HG02798 (cell line): ENCODE data around the gene DENND1B.

ENCODE experiments used
- ATAC-seq: cut with Tn5 transposase; IDR thresholded peaks from one replicate; pipeline ENCODE4 v1.9.1; 2021; ENCODE audit warnings: mild to moderate bottlenecking; ENCODE audit not compliant: unreplicated experiment, poor library complexity

DENND1B gene

DNA sequence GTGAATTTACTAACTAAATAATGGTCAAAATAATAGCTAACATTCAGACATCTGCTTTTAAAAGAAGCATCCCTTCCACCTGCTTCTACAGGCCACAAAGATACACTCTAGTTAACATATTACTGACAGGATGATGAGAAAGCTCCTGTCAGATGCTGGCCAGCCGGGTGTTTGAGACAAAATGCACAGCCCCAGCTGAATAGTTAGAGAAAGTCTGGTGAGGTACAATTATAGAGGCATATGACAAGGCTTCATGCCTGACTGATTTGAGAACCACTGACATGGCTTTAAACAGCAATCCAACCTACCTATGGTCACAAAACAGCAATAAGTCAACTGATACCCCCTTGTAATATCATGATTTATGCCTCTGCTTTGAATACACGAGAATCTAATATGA is 137.0 kb downstream of the DENND1B start:
- ATAC-seq, result no peak

- ATAC-seq, result no peak
These were observed 137.9 kb downstream of the DENND1B start for GRCh38 chr1:197637406-197637805.

DNA sequence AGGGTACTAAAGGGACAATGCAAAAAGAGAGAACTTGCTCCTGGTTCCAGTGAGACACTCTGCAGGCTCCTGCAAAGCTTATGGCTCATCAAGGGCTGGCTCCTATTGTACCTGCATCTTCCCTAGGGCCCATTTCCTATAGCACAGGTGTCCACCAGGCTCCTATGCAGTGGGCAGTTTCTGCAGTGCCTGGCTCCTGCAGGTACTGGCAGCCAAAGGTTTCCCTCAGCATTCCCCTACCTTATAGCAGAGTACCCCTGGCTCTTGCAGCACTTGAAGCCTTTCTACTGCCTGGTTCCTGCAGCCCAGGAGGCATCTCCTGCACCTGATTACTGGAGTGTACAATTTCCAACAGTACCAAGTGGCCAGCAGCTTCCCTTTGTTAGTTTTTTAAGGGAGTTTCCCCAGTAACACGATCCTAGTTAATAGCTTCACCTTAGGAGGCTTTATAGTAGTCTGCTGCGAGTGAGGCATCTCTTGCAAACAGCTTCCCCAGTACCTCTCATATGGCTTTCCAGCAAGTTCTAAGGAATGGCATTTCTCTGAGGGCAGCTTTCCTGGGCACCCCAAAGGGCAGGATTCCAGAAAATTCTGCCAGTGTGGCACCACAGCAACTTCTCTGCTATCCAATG is 141.7 kb downstream of the DENND1B start:
- ATAC-seq, result no peak

- no peak for ATAC-seq
These were observed 142.6 kb downstream of the DENND1B start for GRCh38 chr1:197632651-197633050.

DNA sequence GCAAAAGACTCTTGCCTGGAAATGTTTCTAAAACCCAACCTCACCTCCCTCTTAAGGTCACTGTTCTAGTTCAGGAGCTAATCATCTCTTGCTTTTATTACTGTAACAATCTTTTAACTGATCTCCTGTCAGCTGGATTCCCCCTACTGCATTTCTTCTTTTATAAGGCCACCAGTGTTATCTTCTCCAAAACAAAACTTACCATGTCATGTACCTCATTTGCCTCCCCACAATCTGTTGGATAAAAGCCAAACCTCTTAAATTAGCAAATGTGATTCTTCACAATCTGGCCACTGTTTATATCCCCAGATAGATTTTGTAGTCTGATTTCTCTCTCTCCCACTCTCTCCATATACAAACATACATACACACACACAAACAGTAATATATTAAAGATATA is 143.3 kb downstream of the DENND1B start:
- no peak for ATAC-seq

- no peak for ATAC-seq
These were observed 152.9 kb downstream of the DENND1B start for GRCh38 chr1:197622371-197622770.

DNA sequence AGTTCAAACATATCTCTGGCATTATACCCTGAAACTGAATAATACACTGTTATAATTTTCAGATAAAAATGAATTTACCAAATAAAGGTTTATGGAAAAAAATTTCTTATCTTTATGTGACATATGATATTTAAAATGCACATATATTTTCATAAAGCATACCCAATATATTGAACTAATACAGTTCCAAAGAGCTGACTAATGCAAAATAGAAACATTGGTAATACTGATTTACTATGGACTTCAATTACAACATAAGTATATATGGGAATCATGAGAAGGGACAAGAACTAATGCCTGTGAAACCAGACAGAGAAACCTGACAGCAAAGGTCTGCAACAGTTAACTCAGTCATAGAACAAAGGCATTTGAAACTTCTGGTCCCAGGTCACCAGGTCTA is 153.5 kb downstream of the DENND1B start:
- ATAC-seq, result no peak

DNA sequence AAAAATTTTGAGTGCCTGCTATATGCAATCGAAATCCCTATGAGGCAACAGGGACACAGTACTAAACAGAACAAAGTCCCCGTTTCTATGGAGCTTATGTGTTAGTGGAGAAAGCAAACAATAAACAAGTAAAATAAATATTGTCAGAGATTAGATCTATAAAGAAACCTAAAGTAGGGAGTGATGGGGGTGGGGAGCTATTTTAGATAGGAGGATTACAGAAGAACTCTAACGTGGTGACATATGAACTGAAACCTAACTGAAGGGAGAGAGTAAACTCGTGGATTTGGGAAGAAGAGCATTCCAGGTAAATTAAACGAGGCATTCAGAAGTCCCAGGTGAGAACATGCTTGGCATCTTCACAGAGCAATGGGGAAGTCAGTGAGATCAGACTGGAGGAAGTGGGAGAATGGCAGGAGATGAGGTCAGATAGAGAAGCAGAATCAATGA is 154.5 kb downstream of the DENND1B start:
- ATAC-seq, result no peak

GRCh38 chr1:197619008-197619640 is 156.2 kb downstream of the DENND1B start:
- ATAC-seq, result no peak

GRCh38 chr1:197618061-197618460 is 157.2 kb downstream of the DENND1B start:
- no peak for ATAC-seq

- no peak for ATAC-seq
These were observed 159.6 kb downstream of the DENND1B start for GRCh38 chr1:197615693-197616011.

DNA sequence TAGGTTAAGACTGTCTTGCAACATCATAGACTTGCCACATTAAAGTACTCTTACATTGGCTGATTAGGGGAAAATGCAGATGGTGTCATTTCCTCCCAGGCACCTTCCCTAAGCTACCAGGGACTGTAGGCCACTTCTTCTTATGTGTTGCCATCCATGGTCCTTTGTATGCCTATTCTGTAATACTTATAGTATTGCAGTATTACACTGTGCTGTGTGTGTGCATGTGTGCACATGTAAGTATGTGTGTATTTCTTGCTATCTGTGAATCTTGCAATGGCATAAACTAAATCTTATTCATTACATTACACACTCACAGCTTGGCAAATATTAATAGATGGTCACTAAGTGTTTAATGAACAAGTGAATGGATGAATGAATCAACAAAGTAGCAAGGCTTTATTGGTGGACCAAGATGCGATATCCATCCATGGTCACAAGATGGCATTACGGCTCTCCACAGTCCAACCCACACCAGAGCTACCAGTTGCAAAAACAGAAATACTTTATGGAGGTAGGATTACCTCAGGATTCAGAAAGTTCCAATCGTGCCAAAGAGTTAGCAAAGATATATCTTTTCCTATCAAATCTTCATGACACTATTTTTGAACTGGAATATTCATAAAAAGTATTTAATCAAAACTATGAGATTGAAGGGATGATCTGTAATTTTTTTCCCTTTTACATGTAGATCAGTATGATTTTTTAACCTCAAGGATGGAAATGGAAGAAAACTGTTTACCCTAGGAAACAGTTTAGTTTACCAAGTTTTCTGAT is 160.2 kb downstream of the DENND1B start:
- ATAC-seq, result peak; percentile 77

- ATAC-seq, result no peak
These were observed 169.0 kb downstream of the DENND1B start for GRCh38 chr1:197606168-197606845.

DNA sequence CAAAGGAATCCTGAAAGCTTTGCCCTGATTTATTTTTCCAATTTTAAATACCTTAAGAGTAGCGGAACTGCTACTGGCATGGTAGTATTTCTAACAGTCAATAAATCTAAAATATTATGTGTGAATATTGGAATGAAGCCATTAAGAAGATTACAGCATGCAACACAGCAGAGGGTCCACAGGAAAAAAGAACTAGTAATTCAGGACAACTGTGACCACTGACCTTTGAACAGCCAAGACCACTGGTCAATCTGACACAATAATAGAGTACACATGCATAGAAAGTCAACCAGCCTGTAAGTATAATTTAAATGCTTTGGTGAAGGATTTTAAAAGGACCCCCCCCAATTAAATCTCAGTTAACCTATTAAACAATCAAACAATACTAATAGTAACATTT is 171.0 kb downstream of the DENND1B start:
- no peak for ATAC-seq

DNA sequence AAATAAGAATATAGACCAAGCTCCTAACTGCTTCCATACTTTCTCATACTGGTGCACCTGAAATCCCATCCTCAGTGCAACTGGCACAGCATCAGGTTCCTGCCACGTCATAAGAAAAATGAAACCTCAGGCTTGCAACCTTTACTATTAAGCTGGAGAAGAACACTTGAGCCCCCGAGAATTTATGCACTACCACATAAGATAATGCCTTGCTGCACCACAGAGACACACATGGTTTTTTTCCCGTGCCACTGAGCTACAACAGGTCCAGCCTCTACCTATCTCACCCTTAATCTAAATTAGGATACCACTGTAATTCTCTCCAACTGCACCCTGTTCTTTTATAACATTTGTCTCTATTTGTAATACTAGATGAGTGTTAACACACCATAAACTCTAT is 174.5 kb downstream of the DENND1B start:
- no peak for ATAC-seq

- no peak for ATAC-seq
These were observed 175.5 kb downstream of the DENND1B start for GRCh38 chr1:197599789-197600188.

DNA sequence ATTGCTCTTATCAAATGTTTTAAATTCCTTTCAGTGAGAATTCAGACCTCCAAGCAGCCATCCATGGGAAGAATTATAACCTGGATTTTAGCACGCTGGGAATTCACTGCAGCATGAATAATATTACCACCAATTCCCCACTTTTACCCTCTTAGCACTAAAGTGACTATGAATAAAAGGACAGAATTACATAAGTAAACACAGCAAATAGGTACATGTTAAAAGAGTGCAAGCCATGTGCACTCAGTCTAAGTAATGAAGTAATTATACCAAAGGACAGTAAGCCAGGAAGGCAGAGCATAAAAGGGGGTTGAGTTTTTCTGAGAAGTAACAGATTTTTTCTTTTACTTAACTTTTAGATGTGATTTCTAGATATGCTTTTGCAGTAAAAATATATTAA is 176.3 kb downstream of the DENND1B start:
- ATAC-seq, result no peak

GRCh38 chr1:197595304-197595904 is 179.9 kb downstream of the DENND1B start:
- ATAC-seq, result no peak

- ATAC-seq, result no peak
These were observed 184.6 kb downstream of the DENND1B start for GRCh38 chr1:197590687-197591086.

DNA sequence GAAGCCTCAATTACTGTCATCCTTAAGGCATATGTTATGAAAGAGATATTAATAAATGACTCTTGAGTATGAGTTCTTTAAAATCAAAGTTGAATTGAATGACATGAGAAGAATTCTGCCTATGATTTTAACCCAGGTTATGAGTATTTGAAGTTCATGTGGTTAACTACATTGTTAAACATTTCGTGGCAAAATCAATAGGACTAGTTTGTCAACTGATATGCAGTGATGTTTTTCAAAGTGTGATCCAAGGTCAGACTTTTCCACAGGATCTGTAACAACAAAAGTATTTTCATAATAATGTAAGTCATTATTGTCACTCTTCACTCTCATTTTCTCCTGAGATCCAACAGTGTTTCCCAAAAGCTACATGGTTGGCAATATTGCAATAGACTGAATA is 189.5 kb downstream of the DENND1B start:
- ATAC-seq, result no peak

DNA sequence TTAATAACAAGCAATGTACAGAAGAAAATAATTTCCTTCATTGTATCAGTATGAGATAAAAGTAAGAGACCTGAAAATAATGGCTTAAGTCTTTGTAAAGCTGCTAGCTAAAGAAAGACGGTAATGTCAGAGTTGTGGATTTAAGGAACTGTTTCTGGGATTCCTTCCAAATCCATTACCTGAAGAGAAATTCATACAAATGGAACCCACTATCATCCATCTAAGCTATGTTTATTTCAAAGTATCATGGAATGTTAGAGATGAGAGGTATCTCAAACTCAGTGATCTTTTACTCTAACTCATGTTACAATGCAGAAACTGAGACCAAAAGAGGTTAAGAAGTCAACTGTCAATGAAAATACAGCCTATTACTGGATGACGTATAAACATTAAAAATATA is 197.7 kb downstream of the DENND1B start:
- ATAC-seq, result no peak
